GM19025 (cell line): ENCODE measurements around the gene ADAMTS2.

Experiments used
- ATAC-seq: cut with Tn5 transposase; IDR thresholded peaks from one replicate; pipeline ENCODE4 v1.9.1; 2021; ENCODE audit warnings: mild to moderate bottlenecking, low read depth, moderate library complexity; ENCODE audit not compliant: unreplicated experiment

Gene ADAMTS2

GRCh38 chr5:179270581-179271427 lies 74.5 kb downstream of the ADAMTS2 start:
- no peak for ATAC-seq

- ATAC-seq, result no peak
These were observed 75.3 kb downstream of the ADAMTS2 start for GRCh38 chr5:179269781-179270543.

GRCh38 chr5:179268966-179269693 lies 76.1 kb downstream of the ADAMTS2 start:
- ATAC-seq, result no peak

- ATAC-seq, result no peak
These were observed 76.8 kb downstream of the ADAMTS2 start for GRCh38 chr5:179268399-179268952.

- no peak for ATAC-seq
These were observed 77.6 kb downstream of the ADAMTS2 start for GRCh38 chr5:179267671-179268083.

GRCh38 chr5:179267071-179267670 lies 78.1 kb downstream of the ADAMTS2 start:
- no peak for ATAC-seq

GRCh38 chr5:179266291-179267070 lies 78.8 kb downstream of the ADAMTS2 start:
- no peak for ATAC-seq

- ATAC-seq, result no peak
These were observed 79.6 kb downstream of the ADAMTS2 start for GRCh38 chr5:179265514-179266290.

- ATAC-seq, result no peak
These were observed 80.3 kb downstream of the ADAMTS2 start for GRCh38 chr5:179264783-179265513.

GRCh38 chr5:179264053-179264782 lies 81.0 kb downstream of the ADAMTS2 start:
- no peak for ATAC-seq

GRCh38 chr5:179263391-179264052 lies 81.7 kb downstream of the ADAMTS2 start:
- no peak for ATAC-seq

GRCh38 chr5:179262126-179262920 lies 82.9 kb downstream of the ADAMTS2 start:
- ATAC-seq, result no peak

GRCh38 chr5:179261301-179262125 lies 83.7 kb downstream of the ADAMTS2 start:
- ATAC-seq, result no peak

GRCh38 chr5:179260324-179261070 lies 84.8 kb downstream of the ADAMTS2 start:
- no peak for ATAC-seq
